Measurements from ENCODE around the gene FMNL2.

The FMNL2 gene

DNA sequence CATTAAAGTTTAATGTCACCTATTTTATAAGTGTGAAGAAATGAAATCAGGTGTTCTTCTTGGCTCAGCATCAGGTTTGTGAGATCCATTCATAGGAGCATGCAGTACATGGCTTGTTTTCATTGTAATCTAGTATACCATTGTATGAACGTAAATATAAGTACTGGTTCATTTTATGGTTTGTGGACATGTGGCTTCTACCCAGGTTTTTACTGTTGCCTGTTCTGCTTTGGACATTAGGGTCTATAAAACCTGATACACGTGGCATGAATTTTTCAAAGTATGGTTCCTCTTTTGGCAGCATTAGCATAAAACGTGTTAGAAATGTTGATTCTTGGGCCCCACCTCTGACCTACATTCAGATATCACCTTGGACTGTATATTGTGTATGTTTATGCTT is 206.7 kb downstream of the FMNL2 start:
- DNase-seq, result no peak

DNA sequence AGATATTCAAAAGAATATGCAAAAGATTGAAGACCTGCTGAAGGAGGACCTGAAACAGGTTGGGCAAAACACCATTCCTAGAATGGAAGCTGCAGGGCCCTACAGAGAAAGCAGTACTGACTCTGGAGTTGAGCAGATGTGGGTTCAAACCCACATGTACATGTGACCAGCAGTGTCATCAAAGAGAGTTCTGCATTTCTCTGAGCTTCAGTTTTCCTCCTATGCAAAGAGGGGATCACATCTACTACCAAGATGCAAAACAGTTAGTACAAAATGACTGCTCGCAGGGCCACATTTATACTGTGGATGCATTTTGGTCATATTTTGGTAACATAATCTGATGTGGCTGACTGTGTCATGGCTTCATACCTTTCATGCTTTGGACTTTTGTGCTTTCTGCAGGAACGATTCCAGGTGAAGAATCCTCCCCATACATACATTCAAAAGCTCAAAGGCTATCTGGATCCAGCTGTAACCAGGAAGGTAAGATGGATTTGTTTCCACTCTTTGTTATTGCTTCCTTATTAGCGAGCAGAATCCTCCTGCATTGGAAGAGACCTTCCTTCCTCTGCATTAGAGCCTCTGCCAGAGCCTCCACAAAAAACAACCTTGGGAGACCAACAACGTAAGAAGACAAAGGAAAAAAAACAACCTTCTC is 207.5 kb downstream of the FMNL2 start:
- no peak for DNase-seq

DNA sequence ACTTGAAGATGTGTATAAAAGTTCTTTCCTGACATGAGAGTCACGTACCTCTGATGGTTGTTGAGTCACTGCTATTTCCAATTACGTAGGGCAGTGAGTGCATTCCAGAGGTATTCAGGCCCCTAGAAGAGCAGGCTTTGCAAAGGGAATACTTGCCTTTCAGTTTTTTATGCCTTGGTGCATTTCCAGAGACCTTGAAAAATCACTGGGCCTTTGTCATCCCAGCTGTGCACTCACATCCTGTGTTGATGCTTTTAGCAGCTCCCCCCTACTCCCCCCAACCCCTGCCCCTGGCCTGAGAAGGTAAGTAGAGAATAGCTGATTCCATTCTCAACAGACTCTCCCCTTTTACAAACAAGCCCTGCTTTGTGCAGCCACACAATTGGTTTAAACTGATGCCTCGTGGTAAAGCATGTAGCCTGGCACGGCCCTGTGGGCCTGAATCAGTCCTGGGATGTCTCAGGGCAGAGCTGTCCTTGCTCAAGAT is 208.1 kb downstream of the FMNL2 start:
- no peak for DNase-seq

DNA sequence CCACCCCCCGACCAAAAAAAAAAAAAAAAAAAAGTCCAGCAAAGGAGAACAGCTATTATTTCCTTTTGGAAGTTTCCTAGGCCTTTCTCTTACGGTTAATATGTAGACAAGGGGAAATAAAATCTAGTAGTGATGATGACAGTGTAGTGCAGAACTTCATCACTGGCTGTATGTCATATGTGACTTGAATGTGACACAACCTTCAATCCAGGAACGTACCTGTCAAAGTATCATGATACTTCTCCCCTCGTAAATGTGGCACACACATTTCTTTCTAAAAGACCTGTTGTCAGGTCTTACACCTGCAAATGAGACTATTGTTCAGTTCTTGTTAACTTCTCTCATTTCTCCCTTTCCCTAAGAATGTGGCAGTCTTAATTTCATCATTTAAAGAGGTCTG is 208.7 kb downstream of the FMNL2 start:
- no peak for DNase-seq

DNA sequence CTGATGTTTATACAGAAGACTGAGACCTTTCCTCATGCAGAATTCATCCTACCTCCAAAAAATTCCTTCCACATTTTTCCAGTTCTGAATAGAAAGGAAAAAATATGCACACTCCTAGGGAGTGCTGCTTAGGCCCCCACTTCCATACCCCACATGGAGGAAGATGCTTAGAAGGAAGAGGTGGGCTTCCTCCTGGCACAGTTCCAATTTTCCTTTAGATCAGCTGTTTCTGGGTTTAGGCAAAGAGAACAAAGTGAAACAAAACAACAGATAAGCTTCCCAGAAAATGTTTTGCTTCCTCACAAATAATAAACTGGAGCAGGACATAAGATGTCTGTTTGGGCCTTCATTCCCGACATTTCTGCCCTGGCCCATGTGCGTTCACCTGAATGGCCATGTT is 209.7 kb downstream of the FMNL2 start:
- DNase-seq, result no peak

DNA sequence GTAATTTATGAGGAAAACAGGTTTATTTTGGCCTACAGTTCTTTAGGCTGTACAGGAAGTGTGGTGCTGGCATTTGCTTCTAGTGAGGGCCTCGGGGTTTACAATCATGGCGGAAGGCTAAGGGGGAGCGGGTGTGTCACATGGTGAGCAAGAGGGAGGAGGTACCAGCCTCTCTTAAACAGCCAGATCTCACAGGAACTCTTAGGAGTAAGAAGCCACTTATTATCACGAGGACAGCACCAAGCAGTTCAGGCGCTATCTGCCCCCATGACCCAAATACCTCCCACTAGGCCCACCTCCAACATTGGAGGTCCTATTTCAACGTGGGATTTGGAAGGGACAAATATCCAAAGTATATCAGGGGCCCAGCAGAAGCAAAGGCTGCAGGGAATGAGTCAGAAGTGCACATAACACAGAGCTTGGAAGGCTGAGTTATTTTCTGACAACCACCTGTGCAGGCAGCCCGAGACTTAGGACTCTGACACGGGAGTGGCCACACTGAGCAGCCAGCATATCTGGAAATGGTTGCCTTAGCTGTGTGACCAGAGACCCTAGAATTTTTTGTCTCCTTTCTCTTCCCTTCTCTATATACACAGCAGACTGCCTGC is 211.4 kb downstream of the FMNL2 start:
- DNase-seq, result no peak

DNA sequence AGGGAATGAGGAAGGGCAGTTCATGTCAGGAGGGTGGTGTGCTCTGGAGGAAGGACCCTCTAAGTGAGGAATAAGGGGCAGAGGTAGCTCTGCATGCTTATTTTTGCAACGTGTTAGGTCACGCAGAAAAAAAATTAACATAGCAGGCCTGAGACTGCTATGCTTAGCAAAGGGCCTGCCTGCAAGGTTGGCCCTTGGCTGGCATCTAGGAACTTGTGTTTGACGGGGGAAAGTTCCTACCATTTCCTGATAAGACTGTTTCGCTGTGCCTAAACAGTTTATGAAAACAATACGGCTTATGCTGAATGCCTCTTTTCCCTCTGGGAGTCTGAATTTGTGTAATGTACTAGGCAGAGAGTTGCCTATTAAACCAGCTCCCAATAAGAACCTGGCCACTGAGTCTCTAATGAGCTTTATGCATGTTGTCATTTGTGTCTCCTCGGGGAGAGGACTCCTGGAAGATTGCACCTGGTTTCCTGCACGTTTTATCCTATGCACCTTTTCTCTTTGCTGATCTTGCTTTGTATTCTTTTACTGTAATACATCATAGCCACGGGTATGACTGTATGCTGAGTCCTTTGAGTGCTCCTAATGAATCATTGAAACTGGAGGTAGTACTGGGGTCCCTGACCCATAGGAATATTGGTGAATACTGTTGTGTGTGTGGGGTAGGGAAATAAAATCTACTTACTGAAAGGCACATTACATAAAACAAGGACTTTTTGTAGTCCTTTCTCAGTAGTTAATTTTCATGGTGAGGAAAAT is 213.3 kb downstream of the FMNL2 start:
- no peak for DNase-seq

DNA sequence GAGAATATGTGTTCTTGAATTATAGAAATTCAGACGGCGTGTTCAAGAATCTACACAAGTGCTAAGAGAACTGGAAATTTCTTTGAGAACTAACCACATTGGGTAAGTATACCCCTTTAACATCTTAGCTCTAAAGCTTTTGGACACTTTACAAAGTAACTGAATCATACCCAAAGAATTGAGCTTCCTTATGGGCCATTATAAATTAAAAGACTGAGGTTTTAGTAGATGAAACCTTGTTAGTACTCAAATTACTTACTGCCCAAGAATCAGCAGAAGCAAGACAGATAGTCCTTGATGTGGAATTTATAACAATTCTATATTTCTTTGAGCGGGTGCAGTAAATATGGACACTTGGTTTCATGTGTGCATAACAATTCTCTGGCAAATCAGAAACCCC is 214.0 kb downstream of the FMNL2 start:
- no peak for DNase-seq

DNA sequence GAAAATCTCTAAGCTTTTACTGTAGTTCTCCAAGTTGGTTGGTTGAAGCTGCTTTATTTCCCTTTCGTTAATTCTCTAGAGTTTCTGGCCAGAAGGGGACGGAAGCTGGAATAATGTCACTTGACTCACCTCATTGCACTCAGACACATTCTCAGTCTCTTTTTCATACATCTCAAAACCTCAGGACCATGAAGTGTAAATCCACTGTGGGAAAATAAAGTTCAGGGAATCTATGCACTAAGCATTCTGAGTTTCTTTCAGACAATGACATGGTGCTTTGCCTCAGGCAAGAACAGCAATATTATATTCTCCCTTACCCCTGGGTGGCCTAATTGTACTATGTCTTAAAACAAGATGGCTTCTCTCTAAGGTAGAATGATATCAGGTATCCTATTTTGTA is 214.4 kb downstream of the FMNL2 start:
- DNase-seq, result no peak

DNA sequence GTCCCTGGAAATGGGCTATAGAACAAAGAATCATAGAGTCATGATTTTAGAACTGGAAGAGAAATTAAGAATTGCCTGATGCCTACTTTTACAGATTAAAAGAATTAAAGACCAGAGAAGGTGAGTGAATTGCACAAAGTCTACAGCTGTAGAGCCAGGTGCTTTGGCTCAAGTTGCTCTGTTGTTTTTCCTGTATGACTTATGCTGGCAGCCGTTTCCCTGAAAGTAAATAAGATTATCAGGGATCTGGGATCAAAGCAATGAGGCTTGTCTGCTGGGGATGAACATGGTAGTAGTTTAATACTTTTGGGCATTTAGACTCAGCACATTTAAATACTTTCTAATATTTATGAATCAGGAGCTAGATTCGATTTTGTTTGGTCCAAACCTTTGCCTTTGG is 215.4 kb downstream of the FMNL2 start:
- DNase-seq, result no peak

DNA sequence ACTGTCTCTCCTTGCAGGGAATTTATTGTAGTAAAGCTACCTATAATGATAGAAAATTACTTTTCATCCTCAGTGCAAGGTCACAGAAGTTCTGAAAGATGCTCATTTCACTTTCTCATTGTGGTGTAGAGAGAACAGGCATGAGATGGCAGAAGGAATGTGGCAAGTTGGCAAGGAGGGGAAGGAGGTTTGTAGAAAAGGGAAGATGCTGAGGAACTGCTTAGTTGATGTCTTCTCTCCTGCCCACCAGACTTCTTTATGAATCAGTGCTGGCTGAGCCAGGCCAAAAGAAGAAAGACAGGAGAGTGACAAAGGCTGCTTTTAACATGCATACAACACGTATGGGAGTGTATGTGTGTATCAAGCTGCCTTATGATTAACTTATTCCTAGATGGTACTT is 217.9 kb downstream of the FMNL2 start:
- DNase-seq, result no peak

DNA sequence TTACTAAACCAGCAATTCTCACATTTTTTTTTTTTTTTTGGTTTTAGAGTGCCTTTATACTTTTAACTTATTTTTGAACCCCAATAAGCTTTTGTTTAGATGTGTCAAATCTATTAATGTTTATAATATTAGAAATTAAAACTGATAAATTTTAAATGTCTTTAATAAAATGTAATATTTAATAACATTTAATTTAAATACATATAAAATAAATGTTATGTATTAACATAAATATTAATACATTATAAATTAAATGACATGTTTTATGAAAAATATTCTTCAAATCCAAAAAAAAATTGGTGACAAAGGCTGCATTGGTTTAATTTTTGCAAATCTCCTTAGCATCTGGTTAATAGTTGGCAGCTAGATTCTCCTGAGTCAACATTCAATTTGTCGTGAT is 218.5 kb downstream of the FMNL2 start:
- DNase-seq, result no peak

DNA sequence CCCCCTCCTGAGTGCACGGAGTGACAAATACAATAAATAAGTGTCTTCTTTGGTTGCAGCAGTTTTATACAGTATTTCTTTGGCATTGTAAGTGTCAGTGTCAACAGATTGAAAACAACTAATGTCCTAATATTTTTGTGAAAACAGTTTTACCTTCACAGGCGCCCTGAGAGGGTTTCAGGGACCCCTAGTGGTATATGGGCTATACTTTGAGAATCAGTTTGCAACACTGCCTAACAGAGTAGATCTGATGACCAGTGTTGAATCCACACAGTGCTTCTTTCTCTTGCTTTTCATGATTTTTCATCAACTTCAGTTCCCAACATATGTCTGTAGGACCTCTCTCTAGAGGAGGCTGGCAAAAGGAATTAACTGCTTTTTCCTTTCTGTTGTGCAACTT is 220.1 kb downstream of the FMNL2 start:
- DNase-seq, result no peak

DNA sequence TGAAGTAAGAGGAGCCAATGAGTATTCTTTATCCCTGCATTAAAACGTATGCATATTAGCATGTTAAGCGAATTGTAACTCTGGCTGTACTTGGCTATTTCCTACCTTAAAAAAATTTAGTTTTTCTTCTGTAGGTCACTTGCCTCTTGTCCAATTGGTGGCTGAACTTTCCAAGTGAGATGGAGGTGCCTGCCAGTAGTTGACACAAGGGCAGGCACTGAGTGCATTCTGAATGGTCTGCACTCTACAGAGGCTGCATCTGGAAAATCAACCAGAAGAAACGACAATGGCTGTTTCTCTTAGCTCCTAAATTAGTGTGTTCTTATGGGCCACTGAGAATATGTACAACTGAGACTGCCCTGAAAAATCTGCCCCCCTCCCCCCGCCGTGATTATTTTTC is 221.5 kb downstream of the FMNL2 start:
- DNase-seq, result no peak

DNA sequence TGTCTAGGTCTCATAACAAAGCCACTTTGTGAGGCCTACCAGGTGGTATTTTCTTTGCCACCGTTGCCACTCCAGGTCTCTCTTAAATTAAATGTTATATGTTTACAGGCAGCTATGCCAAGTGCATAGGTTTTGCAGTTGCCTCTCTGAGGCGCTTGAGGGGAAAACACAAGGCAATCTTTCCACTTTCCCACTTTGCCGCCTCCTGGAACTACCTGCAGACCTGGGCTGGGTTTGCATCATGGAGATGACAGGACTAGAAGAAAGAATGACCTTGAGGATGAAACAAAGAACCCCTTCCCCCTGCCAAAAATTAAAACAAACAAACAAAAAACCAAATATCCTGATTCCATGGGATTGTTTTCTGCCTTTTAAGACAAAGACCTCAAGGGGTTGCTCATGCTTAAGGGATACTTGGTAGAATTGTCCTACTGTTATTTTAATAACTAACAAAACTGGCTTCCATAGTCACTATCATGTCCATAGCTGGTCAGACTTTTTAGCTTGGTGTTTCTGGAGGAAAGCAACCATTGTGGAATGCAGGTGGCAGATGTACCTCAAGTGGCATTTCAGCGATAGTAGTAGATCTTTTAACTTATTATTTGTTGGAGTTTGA is 222.4 kb downstream of the FMNL2 start:
- no peak for DNase-seq

DNA sequence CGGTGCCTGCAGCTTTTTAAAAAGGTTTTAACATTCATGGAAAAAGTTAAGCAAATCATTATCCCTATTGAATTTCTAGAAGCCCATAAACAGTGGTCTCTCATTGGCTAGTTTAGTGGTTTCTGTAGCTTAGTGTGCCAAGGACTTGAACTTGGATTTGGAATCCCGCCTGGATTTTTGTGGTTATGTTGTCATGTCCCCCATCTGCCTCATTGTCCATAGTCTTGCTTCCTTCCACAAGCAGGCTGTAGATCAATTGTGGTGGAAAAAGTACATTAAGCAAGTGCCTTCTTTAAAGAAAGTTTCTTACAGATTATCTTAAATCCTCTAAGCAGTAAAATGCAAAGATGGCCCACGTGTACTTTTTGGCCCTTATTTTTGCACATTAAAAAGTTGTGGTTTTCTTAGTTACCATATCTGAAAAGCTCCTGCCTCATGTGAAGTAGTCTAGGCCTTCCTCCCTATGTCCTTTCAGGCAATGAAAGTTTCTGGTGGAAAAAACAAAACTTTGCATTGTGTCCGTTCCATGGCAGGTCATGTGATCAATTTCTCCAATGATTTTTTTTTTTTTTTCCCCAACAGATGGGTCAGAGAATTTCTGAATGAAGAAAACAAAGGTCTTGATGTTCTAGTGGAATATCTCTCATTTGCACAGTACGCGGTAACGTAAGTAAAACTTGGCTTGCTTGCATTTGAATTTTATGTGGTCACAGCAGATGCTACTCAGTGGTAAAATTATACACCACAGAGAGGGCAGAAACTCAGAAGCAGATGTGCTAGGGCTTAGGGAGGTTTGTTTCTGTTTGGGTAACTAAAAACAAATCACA is 223.4 kb downstream of the FMNL2 start:
- DNase-seq, result no peak

DNA sequence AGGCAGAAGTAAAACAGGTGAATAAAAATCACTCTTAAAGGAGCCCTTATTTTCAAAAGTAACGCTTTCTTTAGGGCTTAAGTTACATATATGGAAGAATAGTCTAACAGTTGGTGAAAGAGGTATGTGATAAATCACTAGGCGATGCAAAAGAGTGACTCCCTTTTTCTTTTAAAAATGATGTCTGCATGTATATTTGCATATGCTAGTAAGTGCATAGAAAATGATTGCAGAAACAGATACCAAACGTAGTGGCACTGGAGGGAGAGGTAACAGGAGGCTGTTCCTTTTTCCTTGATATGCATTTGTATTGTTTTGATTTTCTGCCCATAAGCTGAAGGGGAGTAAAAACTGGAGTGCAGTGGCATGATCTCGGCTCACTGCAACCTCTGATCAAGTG is 224.0 kb downstream of the FMNL2 start:
- DNase-seq, result no peak

DNA sequence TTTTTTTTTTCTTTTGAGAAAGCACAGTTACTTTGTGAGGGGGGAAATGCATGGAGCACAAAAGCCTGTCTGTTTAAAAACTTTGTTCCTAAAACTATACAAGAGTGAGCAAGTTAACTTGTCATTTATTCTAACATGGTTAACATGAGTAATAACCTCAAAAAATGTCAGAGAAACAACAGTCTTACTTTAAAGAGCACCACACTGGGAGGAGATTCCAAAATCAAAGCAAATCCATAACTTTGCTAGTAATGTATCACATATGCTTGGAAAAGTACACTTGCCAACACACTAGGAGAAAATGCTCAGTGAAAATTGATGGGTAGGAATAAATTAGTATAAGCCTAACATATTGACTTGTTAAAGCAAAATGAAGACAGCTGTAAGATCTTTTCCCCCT is 225.2 kb downstream of the FMNL2 start:
- no peak for DNase-seq

DNA sequence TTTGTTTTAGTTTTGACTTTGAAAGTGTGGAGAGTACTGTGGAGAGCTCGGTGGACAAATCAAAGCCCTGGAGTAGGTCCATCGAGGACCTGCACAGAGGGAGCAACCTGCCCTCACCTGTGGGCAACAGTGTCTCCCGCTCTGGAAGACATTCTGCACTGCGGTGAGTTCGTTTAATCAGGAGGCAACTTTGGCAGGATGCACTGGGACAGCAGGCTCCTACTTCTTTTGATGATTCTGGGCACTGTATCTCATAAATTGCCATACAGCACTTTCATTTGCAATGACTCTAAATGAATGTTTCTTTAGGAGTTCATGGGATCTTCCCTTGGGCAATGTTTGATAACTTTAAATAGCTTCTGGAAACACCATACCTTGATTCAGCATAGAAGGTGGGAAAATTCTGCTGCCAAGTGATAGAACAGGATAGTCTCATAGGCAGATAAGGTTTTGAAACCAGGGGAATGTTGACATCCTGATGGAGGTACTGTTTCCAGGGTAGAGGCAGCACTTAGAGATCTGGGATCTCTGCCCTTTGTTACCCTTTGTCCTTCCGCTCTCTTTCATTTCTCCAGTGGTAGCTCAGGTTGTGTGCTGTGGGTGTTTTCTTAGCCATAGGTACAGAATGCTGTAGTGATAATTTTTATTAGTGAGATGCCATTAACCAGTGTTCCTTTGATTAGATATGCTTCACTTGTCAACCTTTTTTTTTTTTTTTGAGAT is 226.1 kb downstream of the FMNL2 start:
- DNase-seq, result no peak

DNA sequence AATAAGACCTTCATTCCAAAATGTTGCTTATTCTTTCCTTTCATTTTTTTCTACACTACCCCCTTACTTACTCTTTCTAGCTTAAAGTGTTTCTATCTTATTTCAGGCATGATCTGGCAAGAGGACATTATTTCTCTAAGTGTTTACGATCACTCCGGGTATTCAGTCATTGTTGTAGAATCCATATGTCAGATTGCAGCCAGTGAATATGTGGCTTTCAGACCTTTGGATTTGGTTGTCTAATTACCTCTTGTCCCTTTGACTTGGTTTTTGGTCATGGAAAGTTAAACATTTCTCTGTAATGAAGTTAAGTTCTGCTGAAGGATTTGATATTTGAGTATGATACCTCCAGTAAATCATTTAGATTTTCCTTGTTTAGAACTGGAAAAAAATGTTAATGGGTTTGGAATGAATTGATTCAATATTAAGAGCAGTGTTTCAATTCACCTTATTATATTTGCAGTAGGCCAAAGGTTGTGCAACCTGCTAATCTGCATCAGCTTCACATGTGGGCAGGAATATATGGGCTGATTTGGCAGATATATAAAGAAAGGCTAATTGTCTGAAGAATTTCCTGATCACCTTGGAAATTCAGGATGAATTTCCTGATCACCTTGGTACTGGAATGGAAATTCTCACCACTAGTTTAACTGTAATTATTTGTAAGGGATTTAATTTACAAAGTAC is 227.4 kb downstream of the FMNL2 start:
- no peak for DNase-seq

DNA sequence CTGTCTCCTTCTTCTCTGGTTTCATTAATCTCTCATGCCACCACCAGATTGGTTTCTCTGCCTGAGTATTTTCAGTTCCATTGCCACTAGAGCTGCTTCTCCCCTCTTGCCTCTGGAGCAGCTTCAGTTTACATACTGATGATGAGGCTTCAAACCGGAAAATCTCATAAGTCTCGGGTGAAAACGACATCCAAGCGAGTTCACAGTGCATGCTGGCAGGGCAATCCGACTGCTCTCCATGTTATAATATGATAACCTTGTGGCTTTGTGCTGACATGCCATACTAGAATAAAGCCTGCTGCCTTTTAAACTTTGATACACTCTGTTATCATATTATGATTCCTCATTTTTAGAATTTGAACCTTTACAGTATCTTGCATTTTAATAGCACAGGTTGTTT is 228.8 kb downstream of the FMNL2 start:
- DNase-seq, result no peak

All from stimulated activated CD4-positive, alpha-beta T cell treated with anti-CD3 and anti-CD28 coated beads, Interleukin-4, amount 100 ng/mL, for 24 hours (primary cell).